Duodenal mucosa (tissue), 2 donors: ENCODE measurements around the gene CBR1.
"Not testable (repeated sequence)": the region's sequence is repeated elsewhere in the genome, so short reads cannot be mapped to it uniquely, and the experiment has no call there.

Experiments used
- H3K27ac ChIP-seq: one replicate; pipeline ENCODE4 v1.7.0; 2013; ENCODE audit warnings: low read depth, low read length
- H3K27me3 ChIP-seq, 2 donors: one replicate each; pipeline ENCODE4 v1.7.0; 2013; ENCODE audit warnings: low read length in 2 of 2, control low read depth in 1 of 2; ENCODE audit not compliant: insufficient read depth in 2 of 2, control insufficient read depth in 1 of 2
- H3K36me3 ChIP-seq, 2 donors: one replicate each; pipeline ENCODE4 v1.7.0; 2013; ENCODE audit warnings: low read length in 2 of 2, control low read depth in 1 of 2; ENCODE audit not compliant: insufficient read depth in 2 of 2, control insufficient read depth in 1 of 2
- H3K4me1 ChIP-seq, 2 donors: one replicate each; pipeline ENCODE4 v1.7.0; 2013; ENCODE audit warnings: low read length in 2 of 2, control low read depth in 1 of 2; ENCODE audit not compliant: insufficient read depth in 2 of 2, control insufficient read depth in 1 of 2
- H3K4me3 ChIP-seq, 2 donors: one replicate each; pipeline ENCODE4 v1.7.0; 2013; ENCODE audit warnings: low read length in 2 of 2, low read depth in 1 of 2
- H3K9ac ChIP-seq, 2 donors: one replicate each; pipeline ENCODE4 v1.7.0; 2013; ENCODE audit warnings: low read length in 2 of 2, low read depth in 1 of 2
- H3K9me3 ChIP-seq, 2 donors: one replicate each; pipeline ENCODE4 v1.7.0; 2013; ENCODE audit warnings: low read length in 2 of 2, control low read depth in 1 of 2; ENCODE audit not compliant: control insufficient read depth in 1 of 2

Gene CBR1

DNA sequence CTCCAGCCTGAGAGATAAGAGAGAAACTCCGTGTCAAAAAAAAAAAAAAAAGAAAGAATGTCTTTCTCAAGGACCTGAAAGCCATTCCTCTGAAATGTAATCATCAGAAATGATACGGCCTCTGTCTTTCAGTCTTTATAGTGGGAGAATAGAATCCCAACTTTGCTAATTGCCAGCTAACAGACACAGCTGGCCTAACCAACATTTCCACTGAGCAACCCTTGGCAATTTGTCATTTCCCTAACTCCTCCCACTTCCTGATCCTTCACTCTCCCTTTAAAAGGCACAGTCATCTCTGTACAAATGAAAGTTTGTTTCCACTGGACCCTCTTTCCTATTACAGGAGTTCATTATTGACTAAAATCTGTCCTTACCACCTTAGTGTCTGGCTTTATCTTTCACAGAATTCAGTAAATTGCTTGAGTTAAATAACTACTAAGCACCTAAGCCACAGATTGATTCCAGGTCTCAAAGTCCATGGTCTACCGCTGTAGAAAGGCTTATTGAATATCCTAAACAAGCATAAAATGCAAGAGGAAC is 4.3 kb upstream of the CBR1 start:
- Histone ChIP-seq H3K4me1 (peaks cover 27 to 40% of the 10 kb centered on the region in 2 donors), H3K36me3 (peaks cover 0 to 5% of the 10 kb centered on the region in 2 donors), H3K27ac (no peak overlapping the region), H3K9me3 (peaks cover 4 to 6% of the 10 kb centered on the region in 2 donors), H3K9ac (peak overlapping the region in 1 of 2 donors; percentile 7), H3K27me3 (no peaks in the 10 kb centered on the region), H3K4me3 (peak overlapping the region; percentile 23 to 40)

DNA sequence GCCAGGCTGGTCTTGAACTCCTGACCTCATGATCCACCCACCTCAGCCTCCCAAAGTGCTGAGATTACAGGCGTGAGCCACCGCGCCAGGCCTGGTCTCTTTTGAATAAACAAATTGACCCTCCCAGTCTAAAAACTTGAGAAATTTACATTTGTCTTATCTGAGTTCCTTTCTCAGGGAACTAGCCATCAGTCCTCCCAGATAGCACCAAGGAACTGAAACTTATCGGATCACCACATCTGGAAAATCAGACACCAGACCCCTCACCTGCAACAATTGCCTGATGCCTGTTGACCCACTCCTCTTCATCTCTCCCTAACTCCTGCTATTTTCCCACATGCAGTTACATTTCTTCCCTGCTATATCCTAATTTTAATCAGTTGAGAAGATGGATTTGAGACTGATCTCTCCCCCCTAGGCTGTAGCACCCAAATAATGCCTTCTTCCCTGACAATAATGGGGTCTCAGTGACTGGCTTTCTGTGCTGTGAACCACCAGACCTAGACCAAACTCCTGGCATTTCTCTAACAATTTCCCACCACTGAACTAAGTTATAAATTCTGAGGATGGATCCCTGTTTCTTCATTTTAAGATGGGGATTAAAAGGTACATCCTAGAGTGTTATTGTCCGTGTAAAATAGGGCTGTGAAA is 951 bp upstream of the CBR1 start:
- Histone ChIP-seq H3K36me3 (peaks cover 12 to 19% of the 10 kb centered on the region in 2 donors), H3K4me3 (peak overlapping the region; percentile 87 to 95), H3K27ac (no peak overlapping the region), H3K4me1 (peaks cover 41 to 60% of the 10 kb centered on the region in 2 donors), H3K27me3 (no peaks in the 10 kb centered on the region), H3K9ac (no peak overlapping the region), H3K9me3 (peaks cover 4 to 6% of the 10 kb centered on the region in 2 donors)

DNA sequence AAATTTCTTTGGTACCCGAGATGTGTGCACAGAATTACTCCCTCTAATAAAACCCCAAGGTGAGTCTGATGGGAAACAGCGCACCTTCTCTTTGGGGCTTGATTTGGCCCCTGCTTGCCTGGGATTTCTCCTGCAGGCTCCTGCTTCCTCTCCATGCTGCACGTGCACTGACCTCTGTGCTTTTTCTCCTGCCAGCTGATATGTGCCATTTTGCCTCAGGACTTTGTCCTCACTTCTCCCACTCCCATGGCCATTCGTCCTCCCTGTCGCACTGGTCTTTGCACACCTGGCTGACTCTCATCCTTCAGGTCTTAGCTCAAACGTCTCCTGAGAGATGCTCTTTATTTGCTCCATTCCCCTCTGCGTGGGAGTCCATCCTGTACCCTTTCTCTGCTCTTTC is 1.2 kb downstream of the CBR1 start:
- Histone ChIP-seq H3K9me3 (peaks cover 4 to 6% of the 10 kb centered on the region in 2 donors), H3K27me3 (no peaks in the 10 kb centered on the region), H3K27ac (no peak overlapping the region), H3K36me3 (peaks cover 12 to 22% of the 10 kb centered on the region in 2 donors), H3K9ac (peak overlapping the region; percentile 67 to 96), H3K4me1 (peaks cover 25 to 53% of the 10 kb centered on the region in 2 donors), H3K4me3 (peak overlapping the region; percentile 87 to 95)

DNA sequence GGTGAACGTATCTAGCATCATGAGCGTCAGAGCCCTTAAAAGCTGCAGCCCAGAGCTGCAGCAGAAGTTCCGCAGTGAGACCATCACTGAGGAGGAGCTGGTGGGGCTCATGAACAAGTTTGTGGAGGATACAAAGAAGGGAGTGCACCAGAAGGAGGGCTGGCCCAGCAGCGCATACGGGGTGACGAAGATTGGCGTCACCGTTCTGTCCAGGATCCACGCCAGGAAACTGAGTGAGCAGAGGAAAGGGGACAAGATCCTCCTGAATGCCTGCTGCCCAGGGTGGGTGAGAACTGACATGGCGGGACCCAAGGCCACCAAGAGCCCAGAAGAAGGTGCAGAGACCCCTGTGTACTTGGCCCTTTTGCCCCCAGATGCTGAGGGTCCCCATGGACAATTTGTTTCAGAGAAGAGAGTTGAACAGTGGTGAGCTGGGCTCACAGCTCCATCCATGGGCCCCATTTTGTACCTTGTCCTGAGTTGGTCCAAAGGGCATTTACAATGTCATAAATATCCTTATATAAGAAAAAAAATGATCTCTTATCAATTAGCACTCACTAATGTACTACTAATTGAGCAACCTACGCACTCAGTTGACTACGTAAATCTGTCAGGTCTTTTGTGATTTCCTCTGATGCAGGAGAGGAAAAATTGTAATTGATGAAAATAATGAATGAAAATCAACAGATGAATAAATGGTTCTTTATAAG is 2.8 kb downstream of the CBR1 start:
- H3K4me3 ChIP-seq = peak overlapping the region; percentile 87 to 95
- peaks cover 12 to 22% of the 10 kb centered on the region in 2 donors for H3K36me3 ChIP-seq
- H3K9me3 ChIP-seq = peaks cover 4 to 6% of the 10 kb centered on the region in 2 donors
- H3K27me3 ChIP-seq = no peaks in the 10 kb centered on the region
- peak overlapping the region; percentile 59 for H3K27ac ChIP-seq
- H3K4me1 ChIP-seq = peaks cover 32 to 53% of the 10 kb centered on the region in 2 donors
- peak overlapping the region in 1 of 2 donors; percentile 67 for H3K9ac ChIP-seq

DNA sequence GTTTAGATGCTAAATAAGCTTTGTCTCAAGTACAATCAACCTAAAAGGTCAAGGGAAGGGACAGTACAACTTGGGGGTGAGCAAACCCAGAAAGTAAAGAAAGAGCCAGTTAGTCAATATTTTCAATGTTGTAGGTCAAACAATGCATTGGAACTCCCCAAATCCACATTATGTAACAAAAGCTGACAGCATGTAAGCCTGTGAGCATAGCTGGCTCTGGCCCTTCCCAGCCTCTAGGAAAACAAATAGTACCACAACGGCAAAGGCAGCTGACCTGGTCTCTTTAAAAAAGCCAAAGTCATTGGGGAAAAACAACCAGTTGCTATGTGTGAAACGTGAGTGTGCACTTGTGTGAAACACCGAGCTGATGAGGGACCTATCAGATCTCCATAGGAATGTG is 3.4 kb downstream of the CBR1 start:
- H3K36me3 ChIP-seq = peaks cover 12 to 22% of the 10 kb centered on the region in 2 donors
- no peaks in the 10 kb centered on the region for H3K27me3 ChIP-seq
- peaks cover 33 to 56% of the 10 kb centered on the region in 2 donors for H3K4me1 ChIP-seq
- H3K9ac ChIP-seq = peak overlapping the region; percentile 26 to 59
- H3K9me3 ChIP-seq = peaks cover 4 to 6% of the 10 kb centered on the region in 2 donors
- H3K4me3 ChIP-seq = peak overlapping the region; percentile 59 to 87
- H3K27ac ChIP-seq = peak overlapping the region; percentile 22

DNA sequence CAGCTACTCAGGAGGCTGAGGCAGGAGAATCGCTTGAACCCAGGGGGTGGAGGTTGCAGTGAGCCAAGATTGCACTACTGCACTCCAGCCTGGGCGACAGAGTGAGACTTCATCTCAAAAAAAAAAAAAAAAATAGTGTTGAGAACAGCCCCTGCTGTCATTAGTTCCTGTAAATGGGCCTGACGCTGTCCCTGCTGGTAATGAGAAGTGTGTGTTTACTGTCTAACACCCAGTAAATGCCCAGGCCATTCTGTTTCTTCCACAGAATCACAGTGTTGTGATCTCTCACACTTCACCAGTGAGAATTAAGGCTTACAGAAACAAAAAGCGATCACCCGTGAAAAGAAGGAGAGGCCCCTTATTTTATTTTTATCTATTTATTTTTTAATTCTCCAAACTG is 4.1 kb downstream of the CBR1 start:
- Histone ChIP-seq H3K4me3 (peak overlapping the region in 1 of 2 donors; percentile 59), H3K9ac (peak overlapping the region; percentile 26 to 59), H3K36me3 (peaks cover 11 to 22% of the 10 kb centered on the region in 2 donors), H3K4me1 (peaks cover 38 to 56% of the 10 kb centered on the region in 2 donors)
- not testable (repeated sequence) for H3K9me3 ChIP-seq, H3K27me3 ChIP-seq, H3K27ac ChIP-seq

DNA sequence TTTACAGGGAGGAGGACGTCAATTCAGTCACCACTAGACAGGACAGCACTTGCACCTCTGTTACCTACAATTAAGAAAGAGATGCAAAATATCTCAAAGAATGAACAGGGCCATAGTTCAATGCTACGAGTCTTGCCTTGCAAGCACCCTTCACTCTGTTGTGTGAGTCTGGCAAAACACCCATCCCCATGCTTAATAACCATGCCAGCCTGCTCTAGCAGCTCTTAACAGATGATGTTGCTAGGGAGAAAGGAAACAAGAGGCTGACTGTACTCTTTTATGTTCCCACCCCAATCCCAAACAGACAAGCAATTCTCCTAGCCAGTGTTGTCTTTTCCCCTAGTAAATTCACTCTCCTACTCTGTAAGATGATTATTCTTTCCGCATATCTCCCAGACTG is 5.3 kb downstream of the CBR1 start:
- H3K4me3 ChIP-seq = no peak overlapping the region
- H3K27me3 ChIP-seq = no peaks in the 10 kb centered on the region
- peaks cover 35 to 57% of the 10 kb centered on the region in 2 donors for H3K4me1 ChIP-seq
- H3K27ac ChIP-seq = no peak overlapping the region
- no peak overlapping the region for H3K9ac ChIP-seq
- no peaks in the 10 kb centered on the region for H3K9me3 ChIP-seq
- peaks cover 7 to 22% of the 10 kb centered on the region in 2 donors for H3K36me3 ChIP-seq

DNA sequence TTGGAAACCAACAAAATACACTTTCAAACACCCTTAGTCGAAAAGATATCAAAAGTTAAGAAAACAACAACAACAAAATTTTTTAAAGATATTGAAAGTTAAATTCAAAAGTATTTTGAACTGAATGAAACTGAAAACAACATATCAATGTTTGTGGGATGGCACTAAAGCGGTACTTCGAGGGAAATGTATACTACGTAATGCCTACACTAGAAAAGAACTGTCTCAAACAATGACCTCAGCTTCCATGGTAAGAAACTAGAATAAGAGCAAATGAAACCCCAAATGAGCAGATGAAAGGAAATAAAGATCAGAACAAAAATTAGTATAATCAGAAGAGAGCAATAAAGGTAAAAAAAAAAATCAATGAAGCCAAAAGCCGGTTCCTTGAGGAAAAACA is 6.1 kb downstream of the CBR1 start:
- no peak overlapping the region for H3K9ac ChIP-seq
- H3K4me1 ChIP-seq = peaks cover 34 to 56% of the 10 kb centered on the region in 2 donors
- H3K4me3 ChIP-seq = no peak overlapping the region
- H3K9me3 ChIP-seq = no peaks in the 10 kb centered on the region
- peaks cover 7 to 22% of the 10 kb centered on the region in 2 donors for H3K36me3 ChIP-seq
- H3K27ac ChIP-seq = no peak overlapping the region
- no peaks in the 10 kb centered on the region for H3K27me3 ChIP-seq

DNA sequence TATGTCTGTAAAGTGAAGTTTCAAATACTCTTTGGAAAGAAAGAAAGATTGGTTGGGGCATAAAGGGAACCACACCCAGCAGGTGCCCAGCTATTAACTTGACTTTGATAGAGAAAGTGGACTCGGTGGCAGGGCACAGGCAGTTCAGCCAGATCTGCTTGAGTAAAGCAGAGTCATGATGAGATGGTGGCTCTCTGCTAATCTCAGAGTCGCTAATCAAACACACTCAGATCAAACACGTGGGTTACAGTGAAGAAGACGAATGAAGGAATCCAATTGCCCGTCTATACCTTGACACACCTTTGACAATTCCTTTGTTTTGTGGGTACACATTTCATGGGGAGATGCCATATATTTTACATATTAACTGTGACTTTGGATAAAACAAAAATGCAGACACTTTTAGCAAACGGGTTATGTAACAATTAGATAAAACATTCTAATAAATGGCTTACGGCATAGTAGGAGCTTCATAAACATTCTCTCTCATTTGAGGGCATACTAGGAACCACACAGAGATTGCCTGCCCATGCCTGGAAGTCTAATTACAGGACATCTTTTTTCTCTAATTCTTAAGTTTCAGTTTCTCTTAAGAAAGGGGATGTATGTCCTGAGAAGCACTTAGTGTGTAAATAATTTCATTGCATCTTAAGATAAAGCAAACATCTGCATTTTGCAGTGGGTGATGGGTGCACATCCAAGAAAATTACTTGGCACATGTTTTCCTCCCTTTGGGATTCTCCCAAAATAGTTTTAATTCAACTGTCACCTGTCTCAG is 7.2 kb downstream of the CBR1 start:
- Histone ChIP-seq H3K9ac (no peak overlapping the region), H3K4me1 (peaks cover 24 to 45% of the 10 kb centered on the region in 2 donors), H3K27ac (no peak overlapping the region)

More for the DNA sequence above, 7.2 kb downstream of the CBR1 start:
- Histone ChIP-seq H3K36me3 (peaks cover 5 to 13% of the 10 kb centered on the region in 2 donors), H3K9me3 (no peaks in the 10 kb centered on the region), H3K4me3 (peak overlapping the region in 1 of 2 donors; percentile 17), H3K27me3 (no peaks in the 10 kb centered on the region)
